ENCODE data around the gene CLIC5.

- no peak for TF ChIP-seq POLR2AphosphoS5 (IDR thresholded peaks at IDR 0.05)
- TF ChIP-seq EP300 (IDR thresholded peaks at IDR 0.05), result no peak
These were observed 4.9 kb downstream of the CLIC5 start for GRCh38 chr6:46010771-46011170.

Data from suprapubic skin (tissue), 4 donors.